ENCODE measurements around the gene ARMC9. TPM values are rescaled to one million over a fixed set of nuclear protein-coding genes. Genes with fewer than 3 reads are reported as not detected.
"Not testable (repeated sequence)": the region's sequence is repeated elsewhere in the genome, so short reads cannot be mapped to it uniquely, and the experiment has no call there.

ARMC9 gene
- total RNA-seq, 1 donor from 2014 or later = 35.2 TPM

- Mint-ChIP-seq H3K27me3 (peaks cover 23% of the 10 kb centered on the region), H3K27ac (no peak overlapping the region), H3K4me1 (ENCODE audit: unreplicated experiment) (peaks cover 15% of the 10 kb centered on the region), H3K9me3 (no peaks in the 10 kb centered on the region), H3K36me3 (no peaks in the 10 kb centered on the region), H3K4me3 (no peak overlapping the region)
- TF ChIP-seq, protein P1, sequence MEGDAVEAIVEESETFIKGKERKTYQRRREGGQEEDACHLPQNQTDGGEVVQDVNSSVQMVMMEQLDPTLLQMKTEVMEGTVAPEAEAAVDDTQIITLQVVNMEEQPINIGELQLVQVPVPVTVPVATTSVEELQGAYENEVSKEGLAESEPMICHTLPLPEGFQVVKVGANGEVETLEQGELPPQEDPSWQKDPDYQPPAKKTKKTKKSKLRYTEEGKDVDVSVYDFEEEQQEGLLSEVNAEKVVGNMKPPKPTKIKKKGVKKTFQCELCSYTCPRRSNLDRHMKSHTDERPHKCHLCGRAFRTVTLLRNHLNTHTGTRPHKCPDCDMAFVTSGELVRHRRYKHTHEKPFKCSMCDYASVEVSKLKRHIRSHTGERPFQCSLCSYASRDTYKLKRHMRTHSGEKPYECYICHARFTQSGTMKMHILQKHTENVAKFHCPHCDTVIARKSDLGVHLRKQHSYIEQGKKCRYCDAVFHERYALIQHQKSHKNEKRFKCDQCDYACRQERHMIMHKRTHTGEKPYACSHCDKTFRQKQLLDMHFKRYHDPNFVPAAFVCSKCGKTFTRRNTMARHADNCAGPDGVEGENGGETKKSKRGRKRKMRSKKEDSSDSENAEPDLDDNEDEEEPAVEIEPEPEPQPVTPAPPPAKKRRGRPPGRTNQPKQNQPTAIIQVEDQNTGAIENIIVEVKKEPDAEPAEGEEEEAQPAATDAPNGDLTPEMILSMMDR (conservative IDR thresholded peaks at IDR 0.05) = no peak
- DNase-seq (ENCODE audit: extremely low spot score, unreplicated experiment) = no peak
These were observed 199.5 kb downstream of the ARMC9 start for GRCh38 chr2:231397928-231398294.

DNA sequence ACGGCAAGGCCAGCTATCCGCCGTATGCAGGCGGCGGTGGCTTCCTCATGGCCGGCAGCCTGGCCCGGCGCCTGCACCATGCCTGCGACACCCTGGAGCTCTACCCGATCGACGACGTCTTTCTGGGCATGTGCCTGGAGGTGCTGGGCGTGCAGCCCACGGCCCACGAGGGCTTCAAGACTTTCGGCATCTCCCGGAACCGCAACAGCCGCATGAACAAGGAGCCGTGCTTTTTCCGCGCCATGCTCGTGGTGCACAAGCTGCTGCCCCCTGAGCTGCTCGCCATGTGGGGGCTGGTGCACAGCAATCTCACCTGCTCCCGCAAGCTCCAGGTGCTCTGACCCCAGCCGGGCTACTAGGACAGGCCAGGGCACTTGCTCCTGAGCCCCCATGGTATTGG lies 200.2 kb downstream of the ARMC9 start:
- Mint-ChIP-seq H3K36me3 (no peaks in the 10 kb centered on the region), H3K4me3 (no peak overlapping the region), H3K4me1 (ENCODE audit: unreplicated experiment) (peaks cover 14% of the 10 kb centered on the region), H3K27ac (no peak overlapping the region), H3K27me3 (peaks cover 23% of the 10 kb centered on the region), H3K9me3 (no peaks in the 10 kb centered on the region)
- TF ChIP-seq, protein P1 (conservative IDR thresholded peaks at IDR 0.05) = no peak
- DNase-seq (ENCODE audit: extremely low spot score, unreplicated experiment) = no peak

DNA sequence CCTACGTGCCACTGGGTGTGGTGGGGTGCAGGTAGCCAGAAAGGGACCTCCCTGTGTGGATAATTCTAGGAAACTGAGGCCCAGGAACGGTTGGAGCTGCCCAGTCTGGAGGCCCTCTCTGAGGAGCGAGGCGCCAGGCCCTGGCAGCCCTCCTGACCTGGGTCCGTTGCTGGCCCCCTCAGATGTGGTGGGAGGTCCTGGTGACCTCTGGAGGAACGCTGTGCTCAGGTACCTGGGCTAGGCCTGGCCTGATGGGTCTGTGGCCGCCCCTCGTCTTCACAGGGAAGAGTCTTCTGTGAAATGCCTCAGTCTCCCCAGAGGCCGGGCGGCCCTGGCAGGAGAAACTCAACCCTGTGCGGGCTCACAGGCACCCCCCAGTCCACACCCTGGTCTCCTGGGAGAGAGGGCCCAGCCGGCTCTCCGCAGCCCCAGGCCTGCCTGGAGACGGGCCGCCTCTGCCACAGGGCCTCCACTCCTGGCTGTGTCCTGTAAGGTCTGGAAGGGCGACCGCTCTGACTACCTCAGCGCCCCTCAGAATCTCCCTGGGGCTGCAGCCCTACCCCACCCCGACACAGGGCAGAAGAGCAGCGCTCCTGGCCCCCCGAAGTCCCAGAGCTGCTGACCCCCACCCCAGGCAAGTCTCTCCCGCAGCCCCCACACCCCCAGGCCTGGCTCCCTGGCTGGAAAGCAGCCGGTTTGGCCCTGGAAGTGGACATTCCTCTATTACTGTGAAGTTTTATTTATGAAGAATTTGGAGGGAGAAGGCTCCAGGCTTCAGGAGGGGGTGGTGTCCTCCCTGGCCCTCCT lies 200.8 kb downstream of the ARMC9 start:
- Mint-ChIP-seq H3K9me3 (no peaks in the 10 kb centered on the region), H3K4me1 (ENCODE audit: unreplicated experiment) (peaks cover 14% of the 10 kb centered on the region), H3K4me3 (no peak overlapping the region), H3K36me3 (no peaks in the 10 kb centered on the region), H3K27me3 (peaks cover 22% of the 10 kb centered on the region), H3K27ac (no peak overlapping the region)
- DNase-seq (ENCODE audit: extremely low spot score, unreplicated experiment) = no peak
- TF ChIP-seq, protein P1 (conservative IDR thresholded peaks at IDR 0.05) = no peak

DNA sequence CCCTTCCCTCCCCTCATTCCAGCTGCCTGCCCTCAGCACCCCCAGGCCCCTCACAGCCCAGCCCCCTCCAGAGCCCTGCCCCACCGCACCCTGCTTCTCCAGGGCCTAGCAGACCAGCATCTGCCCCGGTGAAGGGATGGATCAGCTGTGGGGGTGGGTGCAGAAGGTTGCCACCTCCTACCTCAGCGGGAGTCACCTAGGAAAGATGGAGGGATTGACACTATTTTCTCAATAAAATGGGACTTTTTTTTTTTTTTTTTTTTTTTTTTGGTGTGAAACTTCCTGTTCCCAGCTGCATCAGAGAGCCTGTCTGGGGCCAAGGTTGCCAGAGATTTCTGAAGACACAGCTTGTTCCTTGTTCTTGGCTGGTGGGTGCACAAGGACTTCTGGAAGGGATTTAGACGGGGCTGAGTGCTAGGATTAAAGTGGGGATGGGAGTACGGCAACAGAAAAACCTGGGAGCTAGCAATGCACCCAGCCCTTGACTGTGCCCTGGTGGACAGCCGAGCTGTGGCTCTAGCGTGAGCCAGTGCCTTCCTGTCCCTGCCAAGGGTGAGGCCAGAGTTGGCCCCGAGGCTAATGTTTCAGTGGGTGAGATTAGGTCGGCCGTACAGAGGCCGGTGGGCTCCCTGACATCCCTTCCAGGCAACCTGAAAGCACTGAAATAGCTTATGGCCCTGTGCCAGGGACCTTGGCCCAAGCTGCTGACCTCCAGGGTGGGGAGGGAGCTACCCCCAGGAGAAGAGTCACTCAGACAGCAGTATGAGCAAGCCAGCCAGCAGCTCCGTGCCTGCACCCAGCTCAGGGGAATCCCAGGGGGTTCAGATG lies 201.6 kb downstream of the ARMC9 start:
- peaks cover 14% of the 10 kb centered on the region for H3K27me3 Mint-ChIP-seq
- no peak overlapping the region for H3K27ac Mint-ChIP-seq
- H3K9me3 Mint-ChIP-seq = no peaks in the 10 kb centered on the region
- no peak overlapping the region for H3K4me3 Mint-ChIP-seq
- DNase-seq (ENCODE audit: extremely low spot score, unreplicated experiment) = no peak
- no peaks in the 10 kb centered on the region for H3K36me3 Mint-ChIP-seq
- peaks cover 9% of the 10 kb centered on the region for H3K4me1 Mint-ChIP-seq (ENCODE audit: unreplicated experiment)
- TF ChIP-seq, protein P1 (conservative IDR thresholded peaks at IDR 0.05) = no peak

- not testable (repeated sequence) for H3K9me3 Mint-ChIP-seq; H3K36me3 Mint-ChIP-seq; H3K27ac Mint-ChIP-seq; H3K4me3 Mint-ChIP-seq; DNase-seq (ENCODE audit: extremely low spot score, unreplicated experiment)
- H3K27me3 Mint-ChIP-seq = peaks cover 13% of the 10 kb centered on the region
- peaks cover 15% of the 10 kb centered on the region for H3K4me1 Mint-ChIP-seq (ENCODE audit: unreplicated experiment)
These were observed 202.2 kb downstream of the ARMC9 start for GRCh38 chr2:231400681-231401080.

- peaks cover 13% of the 10 kb centered on the region for H3K27me3 Mint-ChIP-seq
These were observed 202.7 kb downstream of the ARMC9 start for GRCh38 chr2:231401101-231401500.

GRCh38 chr2:231403421-231404182 lies 205.2 kb downstream of the ARMC9 start:
- H3K9me3 Mint-ChIP-seq; DNase-seq (ENCODE audit: extremely low spot score, unreplicated experiment); H3K36me3 Mint-ChIP-seq; H3K4me3 Mint-ChIP-seq; H3K27ac Mint-ChIP-seq; H3K27me3 Mint-ChIP-seq: not testable (repeated sequence)
- peaks cover 19% of the 10 kb centered on the region for H3K4me1 Mint-ChIP-seq (ENCODE audit: unreplicated experiment)

More at GRCh38 chr2:231401101-231401500, 202.7 kb downstream of the ARMC9 start:
- H3K9me3 Mint-ChIP-seq; H3K27ac Mint-ChIP-seq; H3K4me3 Mint-ChIP-seq; DNase-seq (ENCODE audit: extremely low spot score, unreplicated experiment); H3K36me3 Mint-ChIP-seq: not testable (repeated sequence)
- peaks cover 19% of the 10 kb centered on the region for H3K4me1 Mint-ChIP-seq (ENCODE audit: unreplicated experiment)

DNA sequence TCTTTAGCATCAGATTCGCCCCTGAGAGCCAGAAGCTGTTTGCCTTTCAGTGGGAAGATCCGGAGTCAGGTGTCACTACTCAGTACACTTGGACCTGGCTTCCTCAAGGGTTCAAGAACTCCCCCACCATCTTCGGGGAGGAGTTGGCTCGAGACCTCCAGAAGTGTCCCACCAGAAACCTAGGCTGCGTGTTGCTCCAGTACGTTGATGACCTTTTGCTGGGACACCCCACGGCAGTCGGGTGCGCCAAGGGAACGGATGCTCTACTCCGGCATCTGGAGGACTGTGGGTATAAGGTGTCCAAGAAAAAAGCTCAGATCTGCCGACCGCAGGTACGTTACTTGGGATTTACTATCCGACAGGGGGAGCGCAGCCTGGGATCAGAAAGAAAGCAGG lies 205.8 kb downstream of the ARMC9 start:
- not testable (repeated sequence) for H3K27me3 Mint-ChIP-seq; H3K4me3 Mint-ChIP-seq; H3K36me3 Mint-ChIP-seq; H3K9me3 Mint-ChIP-seq; DNase-seq (ENCODE audit: extremely low spot score, unreplicated experiment)
- peak overlapping the region; percentile 18 for H3K27ac Mint-ChIP-seq
- peaks cover 19% of the 10 kb centered on the region for H3K4me1 Mint-ChIP-seq (ENCODE audit: unreplicated experiment)
